Liver (tissue), 9 donors: ENCODE measurements around the gene TGFBR3. TPM values are rescaled to one million over a fixed set of nuclear protein-coding genes. Genes with fewer than 3 reads are reported as not detected.

Source experiments
- DNase-seq: peaks from one replicate; pipeline ENCODE4 v3.0.0-alpha.2; 2017; ENCODE audit warnings: low spot score
- H3K27ac ChIP-seq, 2 donors: one replicate each; pipeline ENCODE4 v1.7.0; 2013; ENCODE audit warnings: inconsistent platforms in 2 of 2, low read length in 2 of 2, control low read depth in 1 of 2, low read depth in 1 of 2, mild to moderate bottlenecking in 1 of 2
- H3K27me3 ChIP-seq, 4 donors: one replicate each; pipeline versions ENCODE4 v1.6.1 to v1.7.0; 2013; ENCODE audit warnings: low read length in 3 of 4, inconsistent platforms in 1 of 4, mild to moderate bottlenecking in 1 of 4, moderate library complexity in 1 of 4; ENCODE audit not compliant: control insufficient read depth in 4 of 4, insufficient read depth in 4 of 4
- H3K36me3 ChIP-seq, 4 donors: one replicate each; pipeline versions ENCODE4 v1.6.1 to v1.7.0; 2013; ENCODE audit warnings: low read length in 3 of 4, mild to moderate bottlenecking in 3 of 4, low read depth in 1 of 4, moderate library complexity in 1 of 4; ENCODE audit not compliant: control insufficient read depth in 4 of 4, insufficient read depth in 3 of 4
- H3K4me1 ChIP-seq, 4 donors: one replicate each; pipeline versions ENCODE4 v1.6.1 to v1.7.0; 2013; ENCODE audit warnings: low read length in 3 of 4, mild to moderate bottlenecking in 3 of 4, moderate library complexity in 1 of 4; ENCODE audit not compliant: control insufficient read depth in 4 of 4, insufficient read depth in 4 of 4
- H3K4me3 ChIP-seq, 3 donors: one replicate each; pipeline versions ENCODE4 v1.6.1 to v1.7.0; 2013; ENCODE audit warnings: low read length in 3 of 3, control low read depth in 1 of 3, low read depth in 1 of 3, mild to moderate bottlenecking in 1 of 3
- H3K9ac ChIP-seq, 2 donors: one replicate each; pipeline ENCODE4 v1.7.0; 2013; ENCODE audit warnings: low read length in 2 of 2, mild to moderate bottlenecking in 2 of 2, moderate library complexity in 2 of 2, control low read depth in 1 of 2, low read depth in 1 of 2
- H3K9me3 ChIP-seq, 4 donors: one replicate each; pipeline versions ENCODE4 v1.6.1 to v1.7.0; 2013; ENCODE audit warnings: low read length in 3 of 4; ENCODE audit not compliant: control insufficient read depth in 4 of 4
- FOXA2 ChIP-seq: IDR thresholded peaks from 2 replicates; pipeline ENCODE4 v1.6.1; 2016; ENCODE audit warnings: antibody characterized with exemption
- NR2F2 ChIP-seq: IDR thresholded peaks from 2 replicates; pipeline ENCODE4 v1.6.1; 2016; ENCODE audit warnings: antibody characterized with exemption
- TAF1 ChIP-seq: conservative IDR thresholded peaks from 2 replicates; pipeline ENCODE4 v1.6.1; 2016; ENCODE audit warnings: antibody characterized with exemption, mild to moderate bottlenecking
- YY1 ChIP-seq: IDR thresholded peaks from 2 replicates; pipeline ENCODE4 v1.6.1; 2016; ENCODE audit warnings: antibody characterized with exemption, mild to moderate bottlenecking
- WGBS: extraction: QIAGEN DNeasy Blood & Tissue Kit; methylation state at CpG from one replicate; pipeline ENCODE4 v1.1.7; 2013; 5-methylcytosine and 5-hydroxymethylcytosine counted together
- polyA plus RNA-seq, 2 donors: library from polyadenylated mRNA; stranded (reverse) in 1 of 2; unstranded in 1 of 2; fragments of 200-250 nt in 1 of 2; fragments of >200 nt in 1 of 2; fragmentation: Nextera tagmentation in 1 of 2; extraction: Ambion mirVana in 1 of 2; gene quantifications; one replicate each; pipeline versions ENCODE4 v1.2.1 to v1.2.3, GENCODE V29; 2013 to 2015
- total RNA-seq, 2 donors: library from RNA; depleted of rRNA; stranded (reverse); fragments of >200 nt; gene quantifications; one replicate each; pipeline ENCODE4 v1.2.3, GENCODE V29; 2014
- TF ChIP-seq, protein P1 (sequence below): fragments of 150-350 bp; IDR thresholded peaks from 2 replicates; pipeline ENCODE4 v1.5.1; 2017; ENCODE audit warnings: improper control_type of control experiment, low read depth, low read length; ENCODE audit not compliant: missing input control
- TF ChIP-seq, protein P2 (sequence below): IDR thresholded peaks from 2 replicates; pipeline ENCODE4 v1.6.1; 2016; ENCODE audit warnings: antibody characterized with exemption, mild to moderate bottlenecking
- donor health status: healthy.
- donor health status: healthy.
- donor health status: healthy.
- donor health status: healthy.
- donor health status: healthy.

Gene TGFBR3
- total and polyA plus RNA-seq, 4 donors = 6.1 to 19.3 (median 9.9) TPM

DNA sequence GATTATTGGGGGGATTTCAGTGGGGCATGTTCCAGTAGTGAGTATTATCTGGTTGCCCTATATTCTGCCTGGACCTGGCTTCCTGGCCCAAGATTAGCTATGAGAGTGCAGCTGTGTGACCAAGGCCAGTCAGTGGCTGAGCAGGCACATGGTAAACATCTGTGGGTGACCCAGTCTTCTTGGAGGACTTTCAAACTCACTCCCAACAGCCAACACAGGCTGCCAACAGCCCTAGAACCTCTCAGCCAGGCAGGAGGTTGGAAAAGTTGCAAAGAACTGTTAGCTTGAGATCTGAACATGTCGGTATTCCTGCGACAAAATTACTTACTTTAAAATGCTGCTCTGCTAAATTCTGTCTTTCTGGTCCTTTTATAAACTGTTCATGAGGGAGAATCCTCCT is 192.4 kb downstream of the TGFBR3 start:
- WGBS = 92% methylated on average over 2 of the region's 2 CpGs

DNA sequence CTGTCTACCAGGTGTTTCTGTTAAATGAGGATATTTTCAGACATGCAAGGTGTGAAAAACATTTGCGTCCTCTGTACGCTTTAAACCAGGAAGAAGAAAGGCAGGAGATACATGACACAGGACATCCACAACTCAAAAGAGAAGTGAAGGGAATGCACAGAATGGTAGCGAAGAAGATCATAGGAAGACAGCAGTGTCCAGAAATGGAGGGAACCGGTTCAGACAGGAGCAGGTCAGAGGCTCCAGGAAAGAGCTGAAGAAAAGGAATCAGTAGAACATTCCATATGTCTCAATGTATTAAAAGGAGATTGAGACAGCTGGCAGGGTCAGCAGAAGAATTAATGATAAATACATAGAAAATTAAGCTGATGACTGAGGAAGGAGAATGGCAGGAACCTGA is 194.4 kb downstream of the TGFBR3 start:
- Histone ChIP-seq H3K9ac (no peak overlapping the region), H3K36me3 (peaks cover 3 to 12% (median 9%) of the 10 kb centered on the region in 4 donors), H3K27ac (no peak overlapping the region), H3K4me3 (no peak overlapping the region), H3K27me3 (no peaks in the 10 kb centered on the region), H3K4me1 (peaks cover 0 to 4% (median 0%) of the 10 kb centered on the region in 4 donors), H3K9me3 (no peaks in the 10 kb centered on the region)
- TF ChIP-seq FOXA2 = no peak
- TF ChIP-seq TAF1 = no peak
- TF ChIP-seq, protein P1, sequence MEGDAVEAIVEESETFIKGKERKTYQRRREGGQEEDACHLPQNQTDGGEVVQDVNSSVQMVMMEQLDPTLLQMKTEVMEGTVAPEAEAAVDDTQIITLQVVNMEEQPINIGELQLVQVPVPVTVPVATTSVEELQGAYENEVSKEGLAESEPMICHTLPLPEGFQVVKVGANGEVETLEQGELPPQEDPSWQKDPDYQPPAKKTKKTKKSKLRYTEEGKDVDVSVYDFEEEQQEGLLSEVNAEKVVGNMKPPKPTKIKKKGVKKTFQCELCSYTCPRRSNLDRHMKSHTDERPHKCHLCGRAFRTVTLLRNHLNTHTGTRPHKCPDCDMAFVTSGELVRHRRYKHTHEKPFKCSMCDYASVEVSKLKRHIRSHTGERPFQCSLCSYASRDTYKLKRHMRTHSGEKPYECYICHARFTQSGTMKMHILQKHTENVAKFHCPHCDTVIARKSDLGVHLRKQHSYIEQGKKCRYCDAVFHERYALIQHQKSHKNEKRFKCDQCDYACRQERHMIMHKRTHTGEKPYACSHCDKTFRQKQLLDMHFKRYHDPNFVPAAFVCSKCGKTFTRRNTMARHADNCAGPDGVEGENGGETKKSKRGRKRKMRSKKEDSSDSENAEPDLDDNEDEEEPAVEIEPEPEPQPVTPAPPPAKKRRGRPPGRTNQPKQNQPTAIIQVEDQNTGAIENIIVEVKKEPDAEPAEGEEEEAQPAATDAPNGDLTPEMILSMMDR = no peak
- TF ChIP-seq, protein P2, sequence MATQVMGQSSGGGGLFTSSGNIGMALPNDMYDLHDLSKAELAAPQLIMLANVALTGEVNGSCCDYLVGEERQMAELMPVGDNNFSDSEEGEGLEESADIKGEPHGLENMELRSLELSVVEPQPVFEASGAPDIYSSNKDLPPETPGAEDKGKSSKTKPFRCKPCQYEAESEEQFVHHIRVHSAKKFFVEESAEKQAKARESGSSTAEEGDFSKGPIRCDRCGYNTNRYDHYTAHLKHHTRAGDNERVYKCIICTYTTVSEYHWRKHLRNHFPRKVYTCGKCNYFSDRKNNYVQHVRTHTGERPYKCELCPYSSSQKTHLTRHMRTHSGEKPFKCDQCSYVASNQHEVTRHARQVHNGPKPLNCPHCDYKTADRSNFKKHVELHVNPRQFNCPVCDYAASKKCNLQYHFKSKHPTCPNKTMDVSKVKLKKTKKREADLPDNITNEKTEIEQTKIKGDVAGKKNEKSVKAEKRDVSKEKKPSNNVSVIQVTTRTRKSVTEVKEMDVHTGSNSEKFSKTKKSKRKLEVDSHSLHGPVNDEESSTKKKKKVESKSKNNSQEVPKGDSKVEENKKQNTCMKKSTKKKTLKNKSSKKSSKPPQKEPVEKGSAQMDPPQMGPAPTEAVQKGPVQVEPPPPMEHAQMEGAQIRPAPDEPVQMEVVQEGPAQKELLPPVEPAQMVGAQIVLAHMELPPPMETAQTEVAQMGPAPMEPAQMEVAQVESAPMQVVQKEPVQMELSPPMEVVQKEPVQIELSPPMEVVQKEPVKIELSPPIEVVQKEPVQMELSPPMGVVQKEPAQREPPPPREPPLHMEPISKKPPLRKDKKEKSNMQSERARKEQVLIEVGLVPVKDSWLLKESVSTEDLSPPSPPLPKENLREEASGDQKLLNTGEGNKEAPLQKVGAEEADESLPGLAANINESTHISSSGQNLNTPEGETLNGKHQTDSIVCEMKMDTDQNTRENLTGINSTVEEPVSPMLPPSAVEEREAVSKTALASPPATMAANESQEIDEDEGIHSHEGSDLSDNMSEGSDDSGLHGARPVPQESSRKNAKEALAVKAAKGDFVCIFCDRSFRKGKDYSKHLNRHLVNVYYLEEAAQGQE = no peak
- no peak for TF ChIP-seq YY1
- WGBS = 97% methylated on average over 4 of the region's 4 CpGs
- no peak for DNase-seq

More for the DNA sequence above, 192.4 kb downstream of the TGFBR3 start:
- Histone ChIP-seq H3K9ac (no peak overlapping the region), H3K27me3 (no peaks in the 10 kb centered on the region), H3K27ac (no peak overlapping the region), H3K4me1 (peaks cover 0 to 4% (median 2%) of the 10 kb centered on the region in 4 donors), H3K4me3 (no peak overlapping the region), H3K36me3 (peaks cover 3 to 12% (median 9%) of the 10 kb centered on the region in 4 donors), H3K9me3 (no peaks in the 10 kb centered on the region)
- TF ChIP-seq, protein P2 = no peak
- no peak for TF ChIP-seq NR2F2
- no peak for DNase-seq
